ENCODE measurements around the gene SFT2D3.

DNA sequence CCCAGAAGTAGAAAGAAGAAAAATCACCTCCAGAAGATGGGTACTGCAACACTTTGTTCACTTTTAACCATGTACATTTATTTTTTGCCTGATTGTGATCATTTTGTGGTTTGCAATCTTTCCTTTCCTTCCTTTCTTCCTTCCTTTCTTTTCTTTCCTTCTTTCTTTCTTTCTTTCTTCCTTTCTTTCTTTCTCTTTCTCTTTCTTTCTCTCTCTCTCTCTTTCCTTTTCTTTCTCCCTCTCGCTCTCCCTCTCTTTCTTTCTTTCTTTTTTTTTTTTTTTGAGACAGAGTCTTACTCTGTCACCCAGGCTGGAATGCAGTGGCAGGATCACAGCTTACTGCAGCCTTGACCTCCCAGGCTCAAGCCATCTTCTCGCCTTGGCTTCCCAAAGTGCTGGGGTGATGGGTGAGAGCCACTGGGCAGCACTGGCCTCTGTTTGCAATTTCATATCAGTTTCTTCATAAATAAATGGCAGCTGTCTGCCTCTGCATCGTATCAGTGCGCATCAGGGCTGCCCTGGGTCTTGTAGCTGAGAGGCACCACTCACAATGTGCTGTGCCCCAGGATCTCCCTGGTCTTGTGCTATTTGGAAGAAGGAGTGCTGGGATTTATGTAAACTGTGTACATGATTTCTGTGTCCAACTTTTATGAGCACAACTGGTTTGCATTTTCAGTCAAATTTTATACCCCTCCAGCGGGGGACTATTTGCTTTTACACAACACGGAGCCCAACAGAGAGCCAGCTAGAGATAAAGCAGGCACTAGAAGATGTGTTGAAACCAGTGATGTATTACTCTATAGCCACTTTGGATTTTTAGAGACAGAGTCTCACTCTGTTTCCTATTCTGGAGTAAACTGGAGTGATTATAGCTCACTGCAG lies 19.1 kb upstream of the SFT2D3 start:
- TF ChIP-seq, protein P1, sequence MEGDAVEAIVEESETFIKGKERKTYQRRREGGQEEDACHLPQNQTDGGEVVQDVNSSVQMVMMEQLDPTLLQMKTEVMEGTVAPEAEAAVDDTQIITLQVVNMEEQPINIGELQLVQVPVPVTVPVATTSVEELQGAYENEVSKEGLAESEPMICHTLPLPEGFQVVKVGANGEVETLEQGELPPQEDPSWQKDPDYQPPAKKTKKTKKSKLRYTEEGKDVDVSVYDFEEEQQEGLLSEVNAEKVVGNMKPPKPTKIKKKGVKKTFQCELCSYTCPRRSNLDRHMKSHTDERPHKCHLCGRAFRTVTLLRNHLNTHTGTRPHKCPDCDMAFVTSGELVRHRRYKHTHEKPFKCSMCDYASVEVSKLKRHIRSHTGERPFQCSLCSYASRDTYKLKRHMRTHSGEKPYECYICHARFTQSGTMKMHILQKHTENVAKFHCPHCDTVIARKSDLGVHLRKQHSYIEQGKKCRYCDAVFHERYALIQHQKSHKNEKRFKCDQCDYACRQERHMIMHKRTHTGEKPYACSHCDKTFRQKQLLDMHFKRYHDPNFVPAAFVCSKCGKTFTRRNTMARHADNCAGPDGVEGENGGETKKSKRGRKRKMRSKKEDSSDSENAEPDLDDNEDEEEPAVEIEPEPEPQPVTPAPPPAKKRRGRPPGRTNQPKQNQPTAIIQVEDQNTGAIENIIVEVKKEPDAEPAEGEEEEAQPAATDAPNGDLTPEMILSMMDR (IDR thresholded peaks at IDR 0.05), result no peak
- TF ChIP-seq POLR2A (IDR thresholded peaks at IDR 0.05), result no peak

Data from body of pancreas (tissue), 4 donors.